CD14-positive monocyte (primary cell): ENCODE measurements around the gene FAXC. TPM values are rescaled to one million over a fixed set of nuclear protein-coding genes. Genes with fewer than 3 reads are reported as not detected.

Experiments used
- DNase-seq, 3 donors: peaks; one replicate each; pipeline ENCODE4 v3.0.0-alpha.2; 2011 to 2022
- H2AFZ ChIP-seq: 2 replicates; pipeline ENCODE4 v1.6.0; 2012; ENCODE audit warnings: mild to moderate bottlenecking, low read depth, low read length, inconsistent platforms; ENCODE audit not compliant: insufficient read depth, poor library complexity, severe bottlenecking
- H3K27ac ChIP-seq, 2 donors: 1 replicate in 1 of 2; 2 replicates in 1 of 2; pipeline ENCODE4 v1.5.1; 2012 to 2013; ENCODE audit warnings: low read length in 2 of 2, control low read depth in 1 of 2, inconsistent platforms in 1 of 2, low read depth in 1 of 2, mild to moderate bottlenecking in 1 of 2
- H3K27me3 ChIP-seq, 2 donors: one replicate each; pipeline versions ENCODE4 v1.6.0 to v1.6.1; 2011 to 2013; ENCODE audit warnings: low read length in 2 of 2; ENCODE audit not compliant: control insufficient read depth in 2 of 2, insufficient read depth in 2 of 2
- H3K36me3 ChIP-seq, 2 donors: replicated peaks in 1 of 2; 1 replicate in 1 of 2; 2 replicates in 1 of 2; pipeline versions ENCODE4 v1.5.1 to v1.6.1; 2012 to 2013; ENCODE audit warnings: low read length in 2 of 2, control low read depth in 1 of 2, inconsistent platforms in 1 of 2, mild to moderate bottlenecking in 1 of 2; ENCODE audit not compliant: insufficient read depth in 2 of 2, control insufficient read depth in 1 of 2
- H3K4me1 ChIP-seq, 2 donors: 1 replicate in 1 of 2; 2 replicates in 1 of 2; pipeline versions ENCODE4 v1.5.1 to v1.6.1; 2012 to 2013; ENCODE audit warnings: low read length in 2 of 2, control low read depth in 1 of 2, inconsistent platforms in 1 of 2, mild to moderate bottlenecking in 1 of 2, moderate library complexity in 1 of 2; ENCODE audit not compliant: insufficient read depth in 2 of 2, control insufficient read depth in 1 of 2
- H3K4me2 ChIP-seq: replicated peaks from 2 replicates; pipeline ENCODE3; 2012; ENCODE audit warnings: low read length, moderate library complexity, mild to moderate bottlenecking; ENCODE audit not compliant: poor library complexity, severe bottlenecking; ENCODE audit errors: extremely low read depth
- H3K4me3 ChIP-seq, 3 experiments: fragments of 200-600 bp in 1 of 3; sonication (generic) in 1 of 3; replicated peaks in 1 of 3; 1 replicate in 2 of 3; 2 replicates in 1 of 3; pipeline ENCODE4 v1.5.1; 2011 to 2013; ENCODE audit warnings: low read length in 3 of 3, mild to moderate bottlenecking in 3 of 3, control low read depth in 2 of 3, low read depth in 2 of 3, inconsistent platforms in 1 of 3, moderate library complexity in 1 of 3
- H3K79me2 ChIP-seq: 2 replicates; pipeline ENCODE4 v1.6.0; 2012; ENCODE audit warnings: mild to moderate bottlenecking, control low read depth, inconsistent platforms, low read length, moderate library complexity; ENCODE audit not compliant: insufficient read depth
- H3K9ac ChIP-seq: 2 replicates; pipeline ENCODE4 v1.6.0; 2017; ENCODE audit warnings: low read length, mild to moderate bottlenecking; ENCODE audit not compliant: insufficient read depth, poor library complexity, severe bottlenecking
- H3K9me3 ChIP-seq, 2 donors: replicated peaks in 1 of 2; 1 replicate in 1 of 2; 2 replicates in 1 of 2; pipeline versions ENCODE4 v1.5.1 to v1.6.1; 2012 to 2013; ENCODE audit warnings: low read length in 2 of 2, control low read depth in 1 of 2; ENCODE audit not compliant: control insufficient read depth in 1 of 2, insufficient read depth in 1 of 2
- H4K20me1 ChIP-seq: 2 replicates; pipeline ENCODE4 v1.6.0; 2012; ENCODE audit warnings: mild to moderate bottlenecking, low read length, control low read depth, moderate library complexity; ENCODE audit not compliant: insufficient read depth
- H3K27ac Mint-ChIP-seq, 7 donors: one replicate each; pipeline ENCODE4 v1.8.0; 2020; ENCODE audit warnings: mild to moderate bottlenecking in 7 of 7, mixed read lengths in 7 of 7, moderate library complexity in 6 of 7, inconsistent platforms in 2 of 7
- H3K27me3 Mint-ChIP-seq, 3 donors: one replicate each; pipeline ENCODE4 v1.8.0; 2021 to 2022; ENCODE audit warnings: low read depth in 3 of 3, mild to moderate bottlenecking in 3 of 3, mixed read lengths in 3 of 3, moderate library complexity in 3 of 3, inconsistent platforms in 1 of 3
- H3K36me3 Mint-ChIP-seq, 2 donors: one replicate each; pipeline ENCODE4 v1.8.0; 2020; ENCODE audit warnings: mixed read lengths in 2 of 2, inconsistent platforms in 1 of 2, mild to moderate bottlenecking in 1 of 2
- H3K4me1 Mint-ChIP-seq: one replicate; pipeline ENCODE4 v1.8.0; 2020; ENCODE audit warnings: mild to moderate bottlenecking, mixed read lengths
- H3K4me3 Mint-ChIP-seq, 2 donors: one replicate each; pipeline ENCODE4 v1.8.0; 2020; ENCODE audit warnings: mild to moderate bottlenecking in 2 of 2, mixed read lengths in 2 of 2, moderate library complexity in 1 of 2
- H3K9me3 Mint-ChIP-seq, 7 donors: one replicate each; pipeline ENCODE4 v1.8.0; 2020 to 2022; ENCODE audit warnings: mixed read lengths in 7 of 7, mild to moderate bottlenecking in 6 of 7, moderate library complexity in 6 of 7, inconsistent platforms in 2 of 7
- CTCF ChIP-seq: fragments of 200-600 bp; IDR thresholded peaks from one replicate; pipeline ENCODE4 v1.8.0; 2022; ENCODE audit warnings: antibody characterized with exemption, mild to moderate bottlenecking
- WGBS: methylation state at CpG from one replicate; pipeline ENCODE4 v1.1.5; 2013; ENCODE audit warnings: missing lambda C conversion rate; ENCODE audit not compliant: insufficient coverage; 5-methylcytosine and 5-hydroxymethylcytosine counted together
- intact Hi-C, 2 donors: fragments of 100-400 bp; cut with micrococcal nuclease; formaldehyde crosslinking; loops; one replicate each; pipeline versions ENCODE4 v1.15.0 to v1.15.1; 2023
- polyA plus RNA-seq, 3 donors: library from polyadenylated mRNA; depleted of rRNA in 1 of 3; unstranded in 2 of 3; stranded (reverse) in 1 of 3; fragments of 300-500 nt in 2 of 3; fragments of >200 nt in 1 of 3; fragmentation: Illumina TruSeq in 2 of 3; gene quantifications; 1 replicate in 2 of 3; 2 replicates in 1 of 3; pipeline ENCODE4 v1.2.3, GENCODE V29; 2012 to 2021

FAXC gene
- polyA plus RNA-seq, 3 donors = not detected

GRCh38 chr6:99356641-99357040, 7.2 kb upstream of the FAXC start:
- H3K9me3 ChIP-seq = no peaks in the 10 kb centered on the region
- intact Hi-C loops = no loop called here
- H3K9ac ChIP-seq = no peak overlapping the region
- H3K4me2 ChIP-seq = no peak overlapping the region
- no peak overlapping the region for H3K27ac ChIP-seq
- TF ChIP-seq CTCF = no peak
- no peaks in the 10 kb centered on the region for H3K4me1 Mint-ChIP-seq
- H3K9me3 Mint-ChIP-seq = peaks cover 0 to 1% (median 0%) of the 10 kb centered on the region in 7 donors
- H3K36me3 Mint-ChIP-seq = no peaks in the 10 kb centered on the region
- H3K27me3 ChIP-seq = peaks cover 9 to 15% of the 10 kb centered on the region in 2 donors
- H3K79me2 ChIP-seq = no peaks in the 10 kb centered on the region
- 100% methylated on average over 1 of the region's 1 CpG for WGBS
- H3K4me3 Mint-ChIP-seq = no peak overlapping the region
- H3K4me1 ChIP-seq = no peaks in the 10 kb centered on the region
- H3K4me3 ChIP-seq = no peak overlapping the region
- no peaks in the 10 kb centered on the region for H4K20me1 ChIP-seq
- peaks cover 7 to 55% (median 26%) of the 10 kb centered on the region in 3 donors for H3K27me3 Mint-ChIP-seq
- no peak for DNase-seq
- H2AFZ ChIP-seq = no peak overlapping the region
- no peak overlapping the region for H3K27ac Mint-ChIP-seq
- no peaks in the 10 kb centered on the region for H3K36me3 ChIP-seq

- DNase-seq = no peak
- H3K36me3 ChIP-seq = no peaks in the 10 kb centered on the region
- no peak overlapping the region for H3K27ac ChIP-seq
- H3K36me3 Mint-ChIP-seq = no peaks in the 10 kb centered on the region
- H3K9ac ChIP-seq = no peak overlapping the region
- WGBS = 100% methylated on average over 1 of the region's 4 CpGs
- peaks cover 0 to 2% (median 0%) of the 10 kb centered on the region in 7 donors for H3K9me3 Mint-ChIP-seq
- no peaks in the 10 kb centered on the region for H3K4me1 ChIP-seq
- H3K4me1 Mint-ChIP-seq = peaks cover 3% of the 10 kb centered on the region
- no peak for TF ChIP-seq CTCF
- no peak overlapping the region for H2AFZ ChIP-seq
- peaks cover 26 to 32% of the 10 kb centered on the region in 2 donors for H3K27me3 ChIP-seq
- no peak overlapping the region for H3K4me3 ChIP-seq
- no peaks in the 10 kb centered on the region for H3K79me2 ChIP-seq
- intact Hi-C loops = no loop called here
- H3K4me3 Mint-ChIP-seq = no peak overlapping the region
- H4K20me1 ChIP-seq = no peaks in the 10 kb centered on the region
- no peak overlapping the region for H3K27ac Mint-ChIP-seq
- H3K9me3 ChIP-seq = no peaks in the 10 kb centered on the region
- peaks cover 21 to 62% (median 36%) of the 10 kb centered on the region in 3 donors for H3K27me3 Mint-ChIP-seq
- H3K4me2 ChIP-seq = no peak overlapping the region
These were observed 5.5 kb upstream of the FAXC start for GRCh38 chr6:99354983-99355382.
